HEK293 (cell line): ENCODE results near the gene ALOXE3.

Experiments
- BCL6B ChIP-seq: fragments of 450-650 bp; formaldehyde crosslinking; IDR thresholded peaks from 2 replicates; pipeline ENCODE4 v1.5.1; 2017; ENCODE audit warnings: missing biosample characterization, missing genetic modification characterization
- GFI1B ChIP-seq: fragments of 450-650 bp; formaldehyde crosslinking; IDR thresholded peaks from 2 replicates; pipeline ENCODE4 v1.5.1; 2016; ENCODE audit warnings: missing biosample characterization, missing genetic modification characterization
- GLIS1 ChIP-seq: fragments of 450-650 bp; formaldehyde crosslinking; IDR thresholded peaks from 2 replicates; pipeline ENCODE4 v1.5.1; 2016; ENCODE audit warnings: missing biosample characterization, missing genetic modification characterization
- KLF1 ChIP-seq: fragments of 450-650 bp; formaldehyde crosslinking; IDR thresholded peaks from 2 replicates; pipeline ENCODE4 v1.5.1; 2016; ENCODE audit warnings: missing biosample characterization, missing genetic modification characterization
- KLF10 ChIP-seq: fragments of 450-650 bp; IDR thresholded peaks from 2 replicates; pipeline ENCODE4 v1.5.1; 2018; ENCODE audit warnings: missing biosample characterization, mild to moderate bottlenecking, missing genetic modification characterization
- KLF17 ChIP-seq: fragments of 450-650 bp; formaldehyde crosslinking; IDR thresholded peaks from 2 replicates; pipeline ENCODE4 v1.5.1; 2016; ENCODE audit warnings: missing biosample characterization, missing genetic modification characterization
- MEIS1 ChIP-seq: sonication (generic); formaldehyde crosslinking; IDR thresholded peaks from 2 replicates; pipeline ENCODE4 v1.8.1; 2022; ENCODE audit warnings: missing genetic modification reagents, mild to moderate bottlenecking, borderline replicate concordance
- SP2 ChIP-seq: fragments of 450-650 bp; formaldehyde crosslinking; IDR thresholded peaks from 2 replicates; pipeline ENCODE4 v1.5.1; 2016; ENCODE audit warnings: missing biosample characterization, missing genetic modification characterization
- ZBTB10 ChIP-seq: fragments of 450-650 bp; formaldehyde crosslinking; IDR thresholded peaks from 2 replicates; pipeline ENCODE4 v1.5.1; 2016; ENCODE audit warnings: missing biosample characterization, missing genetic modification characterization
- ZBTB17 ChIP-seq: fragments of 450-650 bp; formaldehyde crosslinking; IDR thresholded peaks from 2 replicates; pipeline ENCODE4 v1.5.1; 2016; ENCODE audit warnings: missing biosample characterization, missing genetic modification characterization
- ZBTB44 ChIP-seq: fragments of 450-650 bp; IDR thresholded peaks from 2 replicates; pipeline ENCODE4 v1.5.1; 2018; ENCODE audit warnings: missing biosample characterization, mild to moderate bottlenecking, missing genetic modification characterization
- ZFHX2 ChIP-seq: fragments of 450-650 bp; formaldehyde crosslinking; conservative IDR thresholded peaks from 2 replicates; pipeline ENCODE4 v1.5.1; 2016; ENCODE audit warnings: missing biosample characterization, missing genetic modification characterization
- ZFP69B ChIP-seq: fragments of 450-650 bp; formaldehyde crosslinking; IDR thresholded peaks from 2 replicates; pipeline ENCODE4 v1.5.1; 2016; ENCODE audit warnings: missing biosample characterization, missing genetic modification characterization
- ZNF112 ChIP-seq: fragments of 450-650 bp; formaldehyde crosslinking; IDR thresholded peaks from 2 replicates; pipeline ENCODE4 v1.5.0; 2017; ENCODE audit warnings: missing biosample characterization, missing genetic modification characterization
- ZNF138 ChIP-seq: fragments of 450-650 bp; formaldehyde crosslinking; IDR thresholded peaks from 2 replicates; pipeline ENCODE4 v1.5.1; 2016; ENCODE audit warnings: missing biosample characterization, missing genetic modification characterization, borderline replicate concordance
- ZNF148 ChIP-seq: fragments of 450-650 bp; formaldehyde crosslinking; IDR thresholded peaks from 2 replicates; pipeline ENCODE4 v1.5.0; 2017; ENCODE audit warnings: missing biosample characterization, missing genetic modification characterization, borderline replicate concordance
- ZNF175 ChIP-seq: fragments of 450-650 bp; formaldehyde crosslinking; IDR thresholded peaks from 2 replicates; pipeline ENCODE4 v1.5.1; 2016; ENCODE audit warnings: missing biosample characterization, missing genetic modification characterization
- ZNF202 ChIP-seq: fragments of 450-650 bp; formaldehyde crosslinking; IDR thresholded peaks from 2 replicates; pipeline ENCODE4 v1.5.1; 2016; ENCODE audit warnings: missing biosample characterization, missing genetic modification characterization, borderline replicate concordance
- ZNF211 ChIP-seq: fragments of 450-650 bp; formaldehyde crosslinking; IDR thresholded peaks from 2 replicates; pipeline ENCODE4 v1.5.1; 2016; ENCODE audit warnings: low read depth, missing biosample characterization, missing genetic modification characterization
- ZNF214 ChIP-seq: fragments of 450-650 bp; formaldehyde crosslinking; IDR thresholded peaks from 2 replicates; pipeline ENCODE4 v1.5.1; 2017; ENCODE audit warnings: missing biosample characterization, mild to moderate bottlenecking, missing genetic modification characterization, borderline replicate concordance
- ZNF248 ChIP-seq: fragments of 450-650 bp; formaldehyde crosslinking; IDR thresholded peaks from 2 replicates; pipeline ENCODE4 v1.5.1; 2017; ENCODE audit warnings: missing biosample characterization, missing genetic modification characterization
- ZNF354C ChIP-seq: fragments of 450-650 bp; formaldehyde crosslinking; IDR thresholded peaks from 2 replicates; pipeline ENCODE4 v1.5.1; 2016; ENCODE audit warnings: missing biosample characterization, missing genetic modification characterization, low read depth, borderline replicate concordance
- ZNF391 ChIP-seq: fragments of 450-650 bp; formaldehyde crosslinking; IDR thresholded peaks from 2 replicates; pipeline ENCODE4 v1.5.1; 2016; ENCODE audit warnings: low read depth, missing biosample characterization, missing genetic modification characterization, borderline replicate concordance
- ZNF473 ChIP-seq: fragments of 450-650 bp; formaldehyde crosslinking; IDR thresholded peaks from 2 replicates; pipeline ENCODE4 v1.5.1; 2017; ENCODE audit warnings: missing biosample characterization, missing genetic modification characterization
- ZNF518A ChIP-seq: fragments of 450-650 bp; formaldehyde crosslinking; conservative IDR thresholded peaks from 2 replicates; pipeline ENCODE4 v1.5.1; 2016; ENCODE audit warnings: low read depth, missing biosample characterization, missing genetic modification characterization
- ZNF626 ChIP-seq: fragments of 450-650 bp; sonication (Bioruptor Pico); formaldehyde crosslinking; IDR thresholded peaks from 2 replicates; pipeline ENCODE4 v1.5.1; 2018; ENCODE audit warnings: missing biosample characterization, missing genetic modification characterization, inconsistent platforms

The ALOXE3 gene

GRCh38 chr17:8151120-8151640 is 32.9 kb upstream of the ALOXE3 start (continued):
- TF ChIP-seq ZNF148 (tag by site-specific recombination) (no peak), ZNF202 (no peak), ZBTB17 (tag by site-specific recombination) (no peak), ZFHX2 (peak; percentile 93), KLF10 (tag by site-specific recombination) (peak; percentile 86), ZNF175 (tag by site-specific recombination) (no peak), MEIS1 (CRISPR knock-in tag) (no peak), ZNF518A (tag by site-specific recombination) (no peak), GFI1B (tag by site-specific recombination) (no peak), ZNF626 (tag by site-specific recombination) (no peak), ZNF138 (tag by site-specific recombination) (no peak), ZNF211 (tag by site-specific recombination) (no peak), ZNF112 (tag by site-specific recombination) (no peak), ZFP69B (tag by site-specific recombination) (peak; percentile 71; the same call in 1 of the 2 replicates), ZNF473 (no peak), ZNF248 (no peak), ZBTB10 (tag by site-specific recombination) (peak; percentile 51), ZNF391 (tag by site-specific recombination) (no peak), ZBTB44 (no peak), SP2 (tag by site-specific recombination) (peak; percentile 80), ZNF354C (tag by site-specific recombination) (no peak), GLIS1 (tag by site-specific recombination) (peak; percentile 71; the same call in 1 of the 2 replicates), ZNF214 (tag by site-specific recombination) (no peak), KLF17 (tag by site-specific recombination) (no peak; the same call in 1 of the 2 replicates), BCL6B (tag by site-specific recombination) (no peak), KLF1 (tag by site-specific recombination) (peak; percentile 48)
